GM19397 (cell line): ENCODE data around the gene MAN1A1.
A peak's percentile ranks its signal among the peaks of the same experiment; 100 is the strongest.
"Not testable (repeated sequence)": the region's sequence is repeated elsewhere in the genome, so short reads cannot be mapped to it uniquely, and the experiment has no call there.

Experiments used
- ATAC-seq: cut with Tn5 transposase; IDR thresholded peaks from one replicate; pipeline ENCODE4 v1.9.1; 2021; ENCODE audit warnings: mild to moderate bottlenecking, moderate library complexity; ENCODE audit not compliant: unreplicated experiment

Gene MAN1A1

GRCh38 chr6:119156082-119156481 is 193.5 kb downstream of the MAN1A1 start:
- ATAC-seq = not testable (repeated sequence)

- ATAC-seq = no peak
Observed at GRCh38 chr6:119152187-119152586, 197.4 kb downstream of the MAN1A1 start.

GRCh38 chr6:119148825-119149525 is 200.6 kb downstream of the MAN1A1 start:
- ATAC-seq = no peak

- ATAC-seq = no peak
Observed at GRCh38 chr6:119148098-119148824, 201.3 kb downstream of the MAN1A1 start.

GRCh38 chr6:119147101-119148053 is 202.2 kb downstream of the MAN1A1 start:
- ATAC-seq = peak; percentile 94

- no peak for ATAC-seq
Observed at GRCh38 chr6:119145111-119145510, 204.4 kb downstream of the MAN1A1 start.

- no peak for ATAC-seq
Observed at GRCh38 chr6:119142637-119143036, 206.9 kb downstream of the MAN1A1 start.

GRCh38 chr6:119142041-119142440 is 207.5 kb downstream of the MAN1A1 start:
- ATAC-seq = no peak

- ATAC-seq = no peak
Observed at GRCh38 chr6:119140196-119141140, 209.1 kb downstream of the MAN1A1 start.

GRCh38 chr6:119138906-119139541 is 210.5 kb downstream of the MAN1A1 start:
- peak; percentile 44 for ATAC-seq

GRCh38 chr6:119137194-119138072 is 212.1 kb downstream of the MAN1A1 start:
- no peak for ATAC-seq

- no peak for ATAC-seq
Observed at GRCh38 chr6:119134752-119135151, 214.8 kb downstream of the MAN1A1 start.

GRCh38 chr6:119133400-119133799 is 216.2 kb downstream of the MAN1A1 start:
- no peak for ATAC-seq

- ATAC-seq = no peak
Observed at GRCh38 chr6:119132261-119132981, 217.1 kb downstream of the MAN1A1 start.

- no peak for ATAC-seq
Observed at GRCh38 chr6:119129968-119130484, 219.5 kb downstream of the MAN1A1 start.

GRCh38 chr6:119129148-119129967 is 220.2 kb downstream of the MAN1A1 start:
- peak; percentile 77 for ATAC-seq
